22Rv1 (cell line): ENCODE data around the gene FMO2.

Source experiments
- H3K27ac ChIP-seq: fragments of 450-650 bp; 2 replicates; pipeline ENCODE4 v1.5.1; 2017
- ZFX ChIP-seq: fragments of 450-650 bp; IDR thresholded peaks from 2 replicates; pipeline ENCODE4 v1.6.1; 2017; ENCODE audit warnings: antibody characterized with exemption, borderline replicate concordance
- TF ChIP-seq, protein P1 (sequence below): fragments of 450-650 bp; IDR thresholded peaks from 2 replicates; pipeline ENCODE4 v1.5.1; 2017; ENCODE audit warnings: mild to moderate bottlenecking

The FMO2 gene

DNA sequence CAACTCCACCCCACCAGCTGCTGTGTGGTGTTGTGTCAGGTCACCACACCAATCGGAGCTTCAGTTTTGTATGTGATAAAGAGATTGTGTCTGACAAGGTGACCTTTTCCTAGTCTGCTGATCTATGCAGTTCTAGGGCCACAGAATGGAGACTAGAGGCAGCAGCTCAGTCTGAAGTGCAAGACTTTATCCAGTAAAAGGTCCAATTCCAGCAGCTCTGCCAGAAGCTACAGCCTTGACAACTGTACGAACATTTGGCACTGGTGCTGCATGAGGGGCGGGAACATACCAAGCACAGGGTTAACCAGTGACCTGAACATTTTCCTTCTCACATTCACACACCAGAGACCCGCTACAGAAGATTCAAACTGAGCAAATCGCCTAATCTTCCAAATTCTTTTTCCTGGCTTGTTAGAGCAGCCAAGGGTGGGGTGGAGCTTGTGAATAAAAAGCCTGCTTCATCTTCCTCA, 72.5 kb downstream of the FMO2 start:
- TF ChIP-seq ZFX, result no peak
- TF ChIP-seq, protein P1, sequence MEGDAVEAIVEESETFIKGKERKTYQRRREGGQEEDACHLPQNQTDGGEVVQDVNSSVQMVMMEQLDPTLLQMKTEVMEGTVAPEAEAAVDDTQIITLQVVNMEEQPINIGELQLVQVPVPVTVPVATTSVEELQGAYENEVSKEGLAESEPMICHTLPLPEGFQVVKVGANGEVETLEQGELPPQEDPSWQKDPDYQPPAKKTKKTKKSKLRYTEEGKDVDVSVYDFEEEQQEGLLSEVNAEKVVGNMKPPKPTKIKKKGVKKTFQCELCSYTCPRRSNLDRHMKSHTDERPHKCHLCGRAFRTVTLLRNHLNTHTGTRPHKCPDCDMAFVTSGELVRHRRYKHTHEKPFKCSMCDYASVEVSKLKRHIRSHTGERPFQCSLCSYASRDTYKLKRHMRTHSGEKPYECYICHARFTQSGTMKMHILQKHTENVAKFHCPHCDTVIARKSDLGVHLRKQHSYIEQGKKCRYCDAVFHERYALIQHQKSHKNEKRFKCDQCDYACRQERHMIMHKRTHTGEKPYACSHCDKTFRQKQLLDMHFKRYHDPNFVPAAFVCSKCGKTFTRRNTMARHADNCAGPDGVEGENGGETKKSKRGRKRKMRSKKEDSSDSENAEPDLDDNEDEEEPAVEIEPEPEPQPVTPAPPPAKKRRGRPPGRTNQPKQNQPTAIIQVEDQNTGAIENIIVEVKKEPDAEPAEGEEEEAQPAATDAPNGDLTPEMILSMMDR, result no peak

GRCh38 chr1:171258429-171258828, 73.3 kb downstream of the FMO2 start:
- no peak overlapping the region for H3K27ac ChIP-seq
- TF ChIP-seq, protein P1, result no peak
- TF ChIP-seq ZFX, result no peak

More for the DNA sequence above, 72.5 kb downstream of the FMO2 start:
- H3K27ac ChIP-seq, result no peak overlapping the region

DNA sequence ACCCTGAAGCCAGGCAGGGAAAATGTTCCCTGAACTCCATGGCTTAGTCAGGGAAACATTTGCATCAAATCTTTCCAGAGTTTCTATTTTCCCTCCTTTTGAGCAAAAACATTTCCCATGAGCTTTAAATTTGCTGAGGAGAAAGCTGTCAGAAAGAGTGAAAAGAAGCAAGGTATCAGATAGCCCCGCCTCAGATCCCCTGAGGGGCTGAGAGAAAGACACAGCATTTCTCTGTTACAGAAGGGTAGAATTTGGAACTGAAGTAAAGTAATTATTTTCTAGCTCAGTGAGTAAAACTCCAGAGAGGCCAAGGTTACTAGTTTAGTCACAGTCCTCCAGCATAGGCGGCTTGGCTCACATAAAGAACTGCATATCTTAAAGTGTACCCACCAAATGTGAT, 73.8 kb downstream of the FMO2 start:
- TF ChIP-seq, protein P1, result no peak
- TF ChIP-seq ZFX, result no peak
- no peak overlapping the region for H3K27ac ChIP-seq
